HepG2 (cell line): Measurements from ENCODE around the gene CMIP. TPM values are rescaled to one million over a fixed set of nuclear protein-coding genes. Genes with fewer than 3 reads are reported as not detected.

Source experiments
- ATAC-seq: fragments of 200-7000 bp; cut with Tn5 transposase; 3 replicates; pipeline ENCODE4 v1.9.1; 2020; ENCODE audit warnings: mild to moderate bottlenecking, moderate library complexity
- BruUV-seq: library from RNA; stranded (reverse); fragments of 400-500 nt; replicated peaks from 2 replicates; lab custom pipeline; 2021; lab: Mats Ljungman, UMichigan
- CTCF ChIA-PET: fragments of 300-600 bp; formaldehyde crosslinking; extraction: SDS; loops from one replicate; lab custom pipeline; 2021; ENCODE audit warnings: low total read pairs, inconsistent platforms, low intra/inter-chr PET ratio; lab: Yijun Ruan, JAX
- POLR2A ChIA-PET: fragments of 350-600 bp; sonication (Branson Sonifier 250); formaldehyde crosslinking; loops from one replicate; lab custom pipeline; 2020; ENCODE audit warnings: antibody characterized with exemption, inconsistent platforms; lab: Yijun Ruan, JAX
- DNase-seq: peaks from one replicate; pipeline ENCODE4 v3.0.0-alpha.2; 2015; ENCODE audit warnings: low spot score
- FAIRE-seq: peaks from 3 replicates; lab custom pipeline; 2011; peaks lifted over from hg19 to GRCh38; lab: Jason Lieb, UNC
- H2AFZ ChIP-seq: one replicate; pipeline ENCODE4 v1.6.1; 2011; ENCODE audit warnings: low read length, inconsistent platforms
- H3K27ac ChIP-seq: fragments of 300-600 bp; 3 replicates; pipeline ENCODE4 v1.8.0; 2011; ENCODE audit warnings: mixed run types, mild to moderate bottlenecking, mixed read lengths, low read length, inconsistent platforms; ENCODE audit not compliant: insufficient read depth; ENCODE audit errors: extremely low read length
- H3K27me3 ChIP-seq, 2 experiments: fragments of 200-600 bp in 1 of 2; 2 replicates in 1 of 2; 3 replicates in 1 of 2; pipeline versions ENCODE4 v1.6.0 to v1.8.0; 2011; ENCODE audit warnings: low read length in 2 of 2, mild to moderate bottlenecking in 2 of 2, moderate library complexity in 2 of 2, inconsistent platforms in 1 of 2; ENCODE audit not compliant: insufficient read depth in 2 of 2, control insufficient read depth in 1 of 2
- H3K36me3 ChIP-seq, 2 experiments: fragments of 200-600 bp in 1 of 2; replicated peaks in 1 of 2; 2 replicates in 1 of 2; 3 replicates in 1 of 2; pipeline versions ENCODE4 v1.5.1 to v1.8.0; 2011; ENCODE audit warnings: low read length in 2 of 2, inconsistent platforms in 1 of 2; ENCODE audit not compliant: insufficient read depth in 2 of 2, control insufficient read depth in 1 of 2
- H3K4me1 ChIP-seq: 2 replicates; pipeline ENCODE4 v1.5.1; 2012; ENCODE audit warnings: low read length, inconsistent platforms; ENCODE audit not compliant: insufficient read depth
- H3K4me2 ChIP-seq: 2 replicates; pipeline ENCODE4 v1.6.0; 2011; ENCODE audit warnings: low read depth, low read length, inconsistent platforms
- H3K4me3 ChIP-seq, 3 experiments: fragments of 200-600 bp in 1 of 3; sonication (generic), shearing (Covaris generic) in 1 of 3; replicated peaks in 1 of 3; 2 replicates each; pipeline ENCODE4 v1.5.1; 2011 to 2016; ENCODE audit warnings: low read length in 3 of 3, inconsistent platforms in 2 of 3, low read depth in 2 of 3, mild to moderate bottlenecking in 2 of 3, control low read depth in 1 of 3, mixed read lengths in 1 of 3; ENCODE audit not compliant: insufficient read depth in 1 of 3
- H3K79me2 ChIP-seq: one replicate; pipeline ENCODE4 v1.6.1; 2011; ENCODE audit warnings: low read length, inconsistent platforms; ENCODE audit not compliant: insufficient read depth
- H3K9ac ChIP-seq: 2 replicates; pipeline ENCODE4 v1.6.0; 2011; ENCODE audit warnings: mild to moderate bottlenecking, low read depth, low read length, inconsistent platforms; ENCODE audit not compliant: insufficient read depth
- H3K9me3 ChIP-seq: 2 replicates; pipeline ENCODE4 v1.5.1; 2012; ENCODE audit warnings: mild to moderate bottlenecking, low read length
- H4K20me1 ChIP-seq: 2 replicates; pipeline ENCODE4 v1.6.0; 2011; ENCODE audit warnings: inconsistent platforms, mild to moderate bottlenecking, low read length, moderate library complexity; ENCODE audit not compliant: insufficient read depth
- BHLHE40 ChIP-seq: IDR thresholded peaks from 2 replicates; pipeline ENCODE4 v1.6.1; 2011; ENCODE audit warnings: low read length, improper control_type of control experiment
- CC2D1A ChIP-seq: sonication (generic); formaldehyde crosslinking; IDR thresholded peaks from 2 replicates; pipeline ENCODE4 v1.8.1; 2023; ENCODE audit warnings: mild to moderate bottlenecking, missing genetic modification reagents
- EP300 ChIP-seq, 3 experiments: sonication (generic) in 1 of 3; formaldehyde crosslinking in 1 of 3; IDR thresholded peaks; 2 replicates each; pipeline versions ENCODE4 v1.5.1 to v1.6.1; 2011 to 2020; ENCODE audit warnings: low read depth in 2 of 3, low read length in 2 of 3, borderline replicate concordance in 1 of 3, improper control_type of control experiment in 1 of 3, mild to moderate bottlenecking in 1 of 3, missing genetic modification reagents in 1 of 3, moderate library complexity in 1 of 3
- FOXP1 ChIP-seq, 2 experiments: fragments of 450-650 bp in 1 of 2; IDR thresholded peaks; 2 replicates each; pipeline ENCODE4 v1.6.1; 2017 to 2018; ENCODE audit warnings: antibody characterized with exemption in 1 of 2
- JUNB ChIP-seq: sonication (generic); formaldehyde crosslinking; IDR thresholded peaks from 2 replicates; pipeline ENCODE4 v1.8.0; 2022; ENCODE audit warnings: missing genetic modification reagents, mild to moderate bottlenecking, borderline replicate concordance
- KDM6A ChIP-seq: IDR thresholded peaks from 2 replicates; pipeline ENCODE4 v1.6.1; 2016; ENCODE audit warnings: low read depth
- MYC ChIP-seq: sonication (generic); formaldehyde crosslinking; IDR thresholded peaks from 2 replicates; pipeline ENCODE4 v1.9.0; 2021; ENCODE audit warnings: missing genetic modification reagents, borderline replicate concordance
- NFE2 ChIP-seq: sonication (generic); formaldehyde crosslinking; IDR thresholded peaks from 2 replicates; pipeline ENCODE4 v1.4.0; 2020; ENCODE audit warnings: missing genetic modification reagents
- NFKBIZ ChIP-seq: IDR thresholded peaks from 2 replicates; pipeline ENCODE4 v1.6.1; 2018; ENCODE audit warnings: missing genetic modification reagents, missing compliant biosample characterization
- POGK ChIP-seq: sonication (generic); formaldehyde crosslinking; conservative IDR thresholded peaks from 2 replicates; pipeline ENCODE4 v1.8.0; 2022; ENCODE audit warnings: mild to moderate bottlenecking, moderate library complexity, missing genetic modification reagents
- SP5 ChIP-seq: IDR thresholded peaks from 2 replicates; pipeline ENCODE4 v1.6.1; 2016; ENCODE audit warnings: low read depth, borderline replicate concordance
- ZFX ChIP-seq: sonication (generic); formaldehyde crosslinking; IDR thresholded peaks from 2 replicates; pipeline ENCODE4 v1.4.0; 2020; ENCODE audit warnings: mild to moderate bottlenecking, low read depth, missing genetic modification reagents, moderate library complexity
- ZFY ChIP-seq: sonication (generic); formaldehyde crosslinking; IDR thresholded peaks from 2 replicates; pipeline ENCODE4 v1.4.0; 2020; ENCODE audit warnings: missing genetic modification reagents
- ZNF432 ChIP-seq: sonication (generic); formaldehyde crosslinking; IDR thresholded peaks from 2 replicates; pipeline ENCODE4 v1.5.0; 2020; ENCODE audit warnings: missing genetic modification reagents, mild to moderate bottlenecking, borderline replicate concordance
- ZNF615 ChIP-seq: sonication (generic); formaldehyde crosslinking; IDR thresholded peaks from 2 replicates; pipeline ENCODE4 v1.5.0; 2020; ENCODE audit warnings: mild to moderate bottlenecking, missing genetic modification reagents, borderline replicate concordance
- ZNF816 ChIP-seq: sonication (generic); formaldehyde crosslinking; IDR thresholded peaks from 2 replicates; pipeline ENCODE4 v1.8.0; 2022; ENCODE audit warnings: missing genetic modification reagents, mild to moderate bottlenecking, borderline replicate concordance
- WGBS: methylation state at CpG from one replicate; pipeline ENCODE4 v1.1.6; 2017; ENCODE audit warnings: low lambda C conversion rate; 5-methylcytosine and 5-hydroxymethylcytosine counted together
- in situ Hi-C: cut with HindIII; loops from 2 replicates; pipeline ENCODE4 v1.10.0; 2017; ENCODE audit warnings: low pct_unique_long_range_greater_than_20kb; ENCODE audit not compliant: extremely low pct_ligation_motif_present
- intact Hi-C: fragments of 100-400 bp; cut with micrococcal nuclease; formaldehyde crosslinking; loops from one replicate; pipeline ENCODE4 v1.10.0; 2022; ENCODE audit not compliant: unreplicated experiment
- polyA plus RNA-seq, 8 experiments: library from polyadenylated mRNA; depleted of rRNA in 3 of 8; stranded (reverse) in 7 of 8; unstranded in 1 of 8; fragments of >200 nt; fragmentation: Illumina TruSeq in 4 of 8; extraction: Trizol in 4 of 8; gene quantifications; 2 replicates each; pipeline versions ENCODE4 v1.2.1 to v1.2.3, GENCODE V29; 2011 to 2016; ENCODE audit warnings: low read depth in 4 of 8, missing spikeins in 1 of 8, mixed read lengths in 1 of 8; ENCODE audit not compliant: insufficient read depth in 1 of 8
- total RNA-seq, 5 experiments: library from RNA; depleted of rRNA; stranded (reverse); fragments of >200 nt; fragmentation: Illumina TruSeq; extraction: Trizol; gene quantifications; 2 replicates each; pipeline ENCODE4 v1.2.3, GENCODE V29; 2016; ENCODE audit warnings: low read depth in 1 of 5
- TF ChIP-seq, protein P1 (sequence below): sonication (generic); formaldehyde crosslinking; IDR thresholded peaks from 2 replicates; pipeline ENCODE4 v1.4.0; 2020; ENCODE audit warnings: missing genetic modification reagents
- TF ChIP-seq, protein P2 (sequence below): sonication (generic); formaldehyde crosslinking; IDR thresholded peaks from 2 replicates; pipeline ENCODE4 v1.9.0; 2021; ENCODE audit warnings: missing genetic modification reagents, borderline replicate concordance

CMIP gene
- total and polyA plus RNA-seq, 2 of the 13 experiments (the other 11 are each of a cell fraction or from before 2014, with no cell fraction given), result 10.9 to 18.1 TPM

DNA sequence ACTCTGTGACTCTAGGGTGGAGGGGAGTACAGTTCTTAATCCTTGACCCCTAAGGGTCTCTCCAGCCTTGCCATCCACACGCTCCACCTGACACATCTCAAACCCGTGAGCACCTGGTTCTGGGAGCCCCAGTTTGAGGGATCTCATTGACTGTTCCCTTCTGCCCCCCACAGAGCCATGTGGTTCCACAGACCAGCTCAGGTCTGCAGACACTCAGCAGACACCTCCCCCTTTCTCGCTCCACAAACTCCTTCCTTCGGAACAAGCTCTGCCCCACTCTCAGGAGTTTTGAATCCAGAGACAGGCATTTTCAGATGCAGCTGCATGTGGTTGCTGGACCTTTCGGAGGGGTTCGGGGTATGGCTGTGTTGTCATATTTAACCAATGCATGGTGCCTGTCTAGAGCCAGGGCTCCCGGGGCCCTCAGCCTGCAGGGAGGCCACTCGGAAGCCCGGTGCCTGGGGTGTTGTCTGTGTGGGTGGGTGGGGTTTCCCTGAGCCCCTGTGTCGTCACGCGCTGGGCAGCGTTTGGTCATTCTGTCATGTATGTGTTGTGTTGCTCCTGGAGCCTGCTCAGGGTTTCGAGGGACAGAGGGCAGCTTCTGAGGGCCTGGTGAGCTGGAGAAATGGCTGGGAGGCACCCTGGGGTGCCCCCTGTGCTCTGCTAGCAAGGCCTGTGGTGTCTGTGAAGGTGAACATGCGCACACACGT, 235.3 kb downstream of the CMIP start:
- 98% methylated on average over 11 of the region's 16 CpGs for WGBS
- no peaks in the 10 kb centered on the region for H3K27me3 ChIP-seq
- FAIRE-seq, result no peak
- no peaks in the 10 kb centered on the region for H3K79me2 ChIP-seq
- no peaks in the 10 kb centered on the region for H3K9me3 ChIP-seq
- no peak overlapping the region for H3K4me2 ChIP-seq
- POLR2A ChIA-PET, result no interaction called here
- H3K4me1 ChIP-seq, result no peaks in the 10 kb centered on the region
- BruUV-seq, result no TSS peak
- H3K4me3 ChIP-seq, result no peak overlapping the region
- peaks cover 61 to 86% of the 10 kb centered on the region in 2 experiments for H3K36me3 ChIP-seq
- intact Hi-C loops (no loop called here), in situ Hi-C loops (no loop called here)
- no peak for DNase-seq
- TF ChIP-seq ZNF615 (CRISPR knock-in tag) (no peak), SP5 (CRISPR knock-in tag) (no peak), ZNF816 (CRISPR knock-in tag) (no peak), FOXP1 (IDR thresholded peaks at IDR 0.05) (no peak), FOXP1 (CRISPR knock-in tag; IDR thresholded peaks at IDR 0.05) (no peak), CC2D1A (CRISPR knock-in tag) (no peak), ZFY (no peak), NFE2 (CRISPR knock-in tag) (no peak), BHLHE40 (no peak), JUNB (no peak), POGK (CRISPR knock-in tag) (no peak), ZFX (CRISPR knock-in tag) (no peak), KDM6A (no peak), MYC (CRISPR knock-in tag) (no peak), ZNF432 (CRISPR knock-in tag) (no peak), EP300 (IDR thresholded peaks at IDR 0.05; ENCODE audit: low read depth in 2 of 2, low read length in 2 of 2) (no peak), EP300 (CRISPR knock-in tag; IDR thresholded peaks at IDR 0.05; ENCODE audit: borderline replicate concordance) (no peak), NFKBIZ (CRISPR knock-in tag) (no peak)
- TF ChIP-seq, protein P1, sequence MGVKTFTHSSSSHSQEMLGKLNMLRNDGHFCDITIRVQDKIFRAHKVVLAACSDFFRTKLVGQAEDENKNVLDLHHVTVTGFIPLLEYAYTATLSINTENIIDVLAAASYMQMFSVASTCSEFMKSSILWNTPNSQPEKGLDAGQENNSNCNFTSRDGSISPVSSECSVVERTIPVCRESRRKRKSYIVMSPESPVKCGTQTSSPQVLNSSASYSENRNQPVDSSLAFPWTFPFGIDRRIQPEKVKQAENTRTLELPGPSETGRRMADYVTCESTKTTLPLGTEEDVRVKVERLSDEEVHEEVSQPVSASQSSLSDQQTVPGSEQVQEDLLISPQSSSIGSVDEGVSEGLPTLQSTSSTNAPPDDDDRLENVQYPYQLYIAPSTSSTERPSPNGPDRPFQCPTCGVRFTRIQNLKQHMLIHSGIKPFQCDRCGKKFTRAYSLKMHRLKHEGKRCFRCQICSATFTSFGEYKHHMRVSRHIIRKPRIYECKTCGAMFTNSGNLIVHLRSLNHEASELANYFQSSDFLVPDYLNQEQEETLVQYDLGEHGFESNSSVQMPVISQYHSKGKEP, result no peak
- TF ChIP-seq, protein P2, sequence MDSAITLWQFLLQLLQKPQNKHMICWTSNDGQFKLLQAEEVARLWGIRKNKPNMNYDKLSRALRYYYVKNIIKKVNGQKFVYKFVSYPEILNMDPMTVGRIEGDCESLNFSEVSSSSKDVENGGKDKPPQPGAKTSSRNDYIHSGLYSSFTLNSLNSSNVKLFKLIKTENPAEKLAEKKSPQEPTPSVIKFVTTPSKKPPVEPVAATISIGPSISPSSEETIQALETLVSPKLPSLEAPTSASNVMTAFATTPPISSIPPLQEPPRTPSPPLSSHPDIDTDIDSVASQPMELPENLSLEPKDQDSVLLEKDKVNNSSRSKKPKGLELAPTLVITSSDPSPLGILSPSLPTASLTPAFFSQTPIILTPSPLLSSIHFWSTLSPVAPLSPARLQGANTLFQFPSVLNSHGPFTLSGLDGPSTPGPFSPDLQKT, result no peak
- H2AFZ ChIP-seq, result no peak overlapping the region
- no peak overlapping the region for H3K27ac ChIP-seq
- no peak for ATAC-seq
- CTCF ChIA-PET, result no interaction called here
- H3K9ac ChIP-seq, result no peak overlapping the region
- H4K20me1 ChIP-seq, result peaks cover 23% of the 10 kb centered on the region; the same call in 1 of the 2 replicates
